B cell (primary cell): ENCODE results near the gene TFCP2L1. TPM values are rescaled to one million over a fixed set of nuclear protein-coding genes. Genes with fewer than 3 reads are reported as not detected.

Experiments used
- ATAC-seq: fragments of 200-7000 bp; cut with Tn5 transposase; one replicate; pipeline ENCODE4 v1.10.0; 2021; ENCODE audit warnings: low read depth, mild to moderate bottlenecking, moderate number of reproducible peaks, moderate library complexity
- CTCF ChIA-PET: fragments of 350-600 bp; sonication (Branson Sonifier 250); formaldehyde crosslinking; loops from one replicate; lab custom pipeline; 2021; ENCODE audit warnings: antibody characterized with exemption, inconsistent platforms; lab: Charles Lee
- POLR2A ChIA-PET: fragments of 350-600 bp; sonication (Branson Sonifier 250); formaldehyde crosslinking; loops from one replicate; lab custom pipeline; 2021; ENCODE audit warnings: antibody characterized with exemption; lab: Charles Lee
- DNase-seq: peaks from one replicate; pipeline ENCODE4 v3.0.0; 2013
- H2AFZ ChIP-seq: 2 replicates; pipeline ENCODE4 v1.6.1; 2012; ENCODE audit warnings: mild to moderate bottlenecking, low read depth, low read length; ENCODE audit not compliant: insufficient read depth, poor library complexity, severe bottlenecking
- H3K27ac ChIP-seq, 2 donors: 1 replicate in 1 of 2; 2 replicates in 1 of 2; pipeline ENCODE4 v1.5.1; 2012 to 2013; ENCODE audit warnings: low read length in 2 of 2, mild to moderate bottlenecking in 2 of 2, moderate library complexity in 1 of 2
- H3K27me3 ChIP-seq, 4 experiments: fragments of 200-600 bp in 1 of 4; sonication (generic) in 1 of 4; replicated peaks in 1 of 4; 1 replicate in 2 of 4; 2 replicates in 2 of 4; pipeline versions ENCODE4 v1.6.1 to v1.7.0; 2013 to 2016; ENCODE audit warnings: low read length in 3 of 4, mild to moderate bottlenecking in 2 of 4, mixed read lengths in 1 of 4, moderate library complexity in 1 of 4; ENCODE audit not compliant: insufficient read depth in 4 of 4, control insufficient read depth in 3 of 4; ENCODE audit errors: control extremely low read depth in 1 of 4
- H3K36me3 ChIP-seq, 2 experiments: replicated peaks in 1 of 2; 1 replicate in 1 of 2; 2 replicates in 1 of 2; pipeline versions ENCODE4 v1.6.1 to v1.7.1; 2013; ENCODE audit warnings: low read length in 1 of 2; ENCODE audit not compliant: insufficient read depth in 2 of 2, control insufficient read depth in 1 of 2; ENCODE audit errors: control extremely low read depth in 1 of 2, extremely low read depth in 1 of 2
- H3K4me1 ChIP-seq, 2 donors: fragments of 200-600 bp in 1 of 2; sonication (generic) in 1 of 2; 1 replicate in 1 of 2; 2 replicates in 1 of 2; pipeline versions ENCODE4 v1.5.1 to v1.6.1; 2013 to 2017; ENCODE audit warnings: low read length in 2 of 2; ENCODE audit not compliant: control insufficient read depth in 2 of 2, insufficient read depth in 2 of 2
- H3K4me2 ChIP-seq: replicated peaks from 2 replicates; pipeline ENCODE3; 2012; ENCODE audit warnings: mild to moderate bottlenecking, low read depth, low read length; ENCODE audit not compliant: poor library complexity, severe bottlenecking
- H3K4me3 ChIP-seq, 5 experiments: fragments of 200-600 bp in 1 of 5; sonication (generic) in 1 of 5; 1 replicate in 3 of 5; 2 replicates in 2 of 5; pipeline versions ENCODE4 v1.5.1 to v1.7.0; 2011 to 2016; ENCODE audit warnings: low read length in 4 of 5, mild to moderate bottlenecking in 4 of 5, low read depth in 2 of 5, control low read depth in 1 of 5, moderate library complexity in 1 of 5; ENCODE audit not compliant: insufficient read depth in 1 of 5; ENCODE audit errors: control extremely low read depth in 1 of 5, extremely low read depth in 1 of 5
- H3K79me2 ChIP-seq: fragments of 200-600 bp; sonication (generic); one replicate; pipeline ENCODE4 v1.6.0; 2016; ENCODE audit warnings: low read length; ENCODE audit not compliant: control insufficient read depth, insufficient read depth
- H3K9ac ChIP-seq: fragments of 200-600 bp; sonication (generic); 2 replicates; pipeline ENCODE4 v1.6.1; 2017; ENCODE audit warnings: mild to moderate bottlenecking, low read length, moderate library complexity
- H3K9me3 ChIP-seq, 3 donors: one replicate each; pipeline versions ENCODE4 v1.6.1 to v1.7.1; 2013; ENCODE audit warnings: low read length in 2 of 3; ENCODE audit not compliant: control insufficient read depth in 2 of 3, insufficient read depth in 1 of 3; ENCODE audit errors: control extremely low read depth in 1 of 3
- H4K20me1 ChIP-seq: 2 replicates; pipeline ENCODE4 v1.6.0; 2012; ENCODE audit warnings: mild to moderate bottlenecking, low read length; ENCODE audit not compliant: insufficient read depth, control insufficient read depth, poor library complexity, severe bottlenecking
- H3K27ac Mint-ChIP-seq: one replicate; pipeline ENCODE4 v1.8.0; 2021; ENCODE audit warnings: mixed read lengths
- H3K27me3 Mint-ChIP-seq: one replicate; pipeline ENCODE4 v1.8.0; 2021; ENCODE audit warnings: mixed read lengths
- H3K4me1 Mint-ChIP-seq: one replicate; pipeline ENCODE4 v1.8.0; 2021; ENCODE audit warnings: mixed read lengths
- H3K4me3 Mint-ChIP-seq: one replicate; pipeline ENCODE4 v1.8.0; 2021; ENCODE audit warnings: mixed read lengths
- H3K9me3 Mint-ChIP-seq: one replicate; pipeline ENCODE4 v1.8.0; 2022; ENCODE audit warnings: mixed read lengths; ENCODE audit not compliant: insufficient read depth
- EZH2 ChIP-seq: IDR thresholded peaks from 2 replicates; pipeline ENCODE4 v1.6.1; 2012; ENCODE audit warnings: borderline replicate concordance, low read depth, mild to moderate bottlenecking, moderate library complexity, low read length; ENCODE audit not compliant: insufficient read depth, poor library complexity, severe bottlenecking
- WGBS: methylation state at CpG from one replicate; pipeline ENCODE4 v1.1.5; 2013; ENCODE audit warnings: missing lambda C conversion rate; ENCODE audit not compliant: insufficient coverage; 5-methylcytosine and 5-hydroxymethylcytosine counted together
- intact Hi-C: fragments of 100-400 bp; cut with micrococcal nuclease; formaldehyde crosslinking; loops from one replicate; pipeline ENCODE4 v1.10.0; 2022
- polyA plus RNA-seq: library from polyadenylated mRNA; depleted of rRNA; stranded (reverse); fragments of >200 nt; gene quantifications from 2 replicates; pipeline ENCODE4 v1.2.3, GENCODE V29; 2012
- total RNA-seq, 2 donors: library from RNA; stranded (reverse); fragments of 120-200 nt in 1 of 2; gene quantifications; 1 replicate in 1 of 2; 2 replicates in 1 of 2; pipeline versions ENCODE4 v1.2.3 to v1.2.4, GENCODE V29; 2013 to 2022
- TF ChIP-seq, protein P1 (sequence below): fragments of 200-600 bp; IDR thresholded peaks from one replicate; pipeline ENCODE4 v1.8.0; 2022; ENCODE audit warnings: antibody characterized with exemption, mild to moderate bottlenecking

TFCP2L1 gene
- total and polyA plus RNA-seq, 2 donors (not counting 1 experiment from before 2014, with no cell fraction given): 0.03 TPM; not detected in 1

DNA sequence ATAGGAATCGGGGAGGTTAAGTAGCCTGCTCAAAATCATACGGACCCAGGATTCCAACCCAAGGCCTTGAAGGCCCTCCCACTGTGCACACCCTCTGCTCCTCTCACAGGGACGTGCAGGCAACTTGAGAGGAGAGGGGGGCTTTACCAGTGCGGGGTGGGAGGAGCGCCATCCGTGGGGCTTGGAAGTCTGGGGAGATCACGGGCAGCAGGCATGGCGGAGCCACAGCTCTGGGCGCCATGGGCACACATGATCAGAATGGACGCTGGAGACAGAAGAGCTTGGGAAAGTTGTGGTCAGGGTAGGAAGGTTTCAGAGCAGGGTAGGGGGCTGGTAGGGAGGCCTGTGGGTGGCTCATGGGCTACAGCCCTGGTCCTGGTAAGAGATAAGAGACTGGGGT, 70.7 kb downstream of the TFCP2L1 start:
- Histone ChIP-seq H2AFZ (no peak overlapping the region), H3K9ac (no peak overlapping the region), H3K79me2 (no peaks in the 10 kb centered on the region), H3K4me1 (no peaks in the 10 kb centered on the region), H3K27ac (no peak overlapping the region), H3K9me3 (peaks cover 0 to 8% (median 0%) of the 10 kb centered on the region in 3 donors), H3K27me3 (no peaks in the 10 kb centered on the region), H3K4me2 (no peak overlapping the region), H3K4me3 (no peak overlapping the region), H4K20me1 (no peaks in the 10 kb centered on the region), H3K36me3 (no peaks in the 10 kb centered on the region)
- Mint-ChIP-seq H3K9me3 (no peaks in the 10 kb centered on the region), H3K27me3 (no peaks in the 10 kb centered on the region), H3K4me1 (no peaks in the 10 kb centered on the region), H3K4me3 (no peak overlapping the region), H3K27ac (no peak overlapping the region)
- POLR2A ChIA-PET: no interaction called here
- DNase-seq (no peak), ATAC-seq (no peak)
- no peak for TF ChIP-seq EZH2
- TF ChIP-seq, protein P1, sequence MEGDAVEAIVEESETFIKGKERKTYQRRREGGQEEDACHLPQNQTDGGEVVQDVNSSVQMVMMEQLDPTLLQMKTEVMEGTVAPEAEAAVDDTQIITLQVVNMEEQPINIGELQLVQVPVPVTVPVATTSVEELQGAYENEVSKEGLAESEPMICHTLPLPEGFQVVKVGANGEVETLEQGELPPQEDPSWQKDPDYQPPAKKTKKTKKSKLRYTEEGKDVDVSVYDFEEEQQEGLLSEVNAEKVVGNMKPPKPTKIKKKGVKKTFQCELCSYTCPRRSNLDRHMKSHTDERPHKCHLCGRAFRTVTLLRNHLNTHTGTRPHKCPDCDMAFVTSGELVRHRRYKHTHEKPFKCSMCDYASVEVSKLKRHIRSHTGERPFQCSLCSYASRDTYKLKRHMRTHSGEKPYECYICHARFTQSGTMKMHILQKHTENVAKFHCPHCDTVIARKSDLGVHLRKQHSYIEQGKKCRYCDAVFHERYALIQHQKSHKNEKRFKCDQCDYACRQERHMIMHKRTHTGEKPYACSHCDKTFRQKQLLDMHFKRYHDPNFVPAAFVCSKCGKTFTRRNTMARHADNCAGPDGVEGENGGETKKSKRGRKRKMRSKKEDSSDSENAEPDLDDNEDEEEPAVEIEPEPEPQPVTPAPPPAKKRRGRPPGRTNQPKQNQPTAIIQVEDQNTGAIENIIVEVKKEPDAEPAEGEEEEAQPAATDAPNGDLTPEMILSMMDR: no peak
- 92% methylated on average over 8 of the region's 10 CpGs for WGBS
- intact Hi-C loops: no loop called here
- CTCF ChIA-PET: no interaction called here

- H3K4me3 Mint-ChIP-seq: no peak overlapping the region
- Histone ChIP-seq H3K4me3 (no peak overlapping the region), H3K9me3 (peaks cover 0 to 1% (median 0%) of the 10 kb centered on the region in 3 donors), H2AFZ (no peak overlapping the region), H3K4me2 (no peak overlapping the region), H3K9ac (no peak overlapping the region), H3K27ac (no peak overlapping the region), H4K20me1 (no peaks in the 10 kb centered on the region), H3K36me3 (no peaks in the 10 kb centered on the region), H3K79me2 (no peaks in the 10 kb centered on the region), H3K4me1 (no peaks in the 10 kb centered on the region), H3K27me3 (no peaks in the 10 kb centered on the region)
- DNase-seq: no peak
- ChIA-PET CTCF (no interaction called here), POLR2A (no interaction called here)
- H3K27me3 Mint-ChIP-seq: no peaks in the 10 kb centered on the region
- no peak overlapping the region for H3K27ac Mint-ChIP-seq
- H3K4me1 Mint-ChIP-seq: no peaks in the 10 kb centered on the region
- WGBS: 91% methylated on average over 6 of the region's 8 CpGs
- ATAC-seq: no peak
- intact Hi-C loops: no loop called here
- no peaks in the 10 kb centered on the region for H3K9me3 Mint-ChIP-seq
- TF ChIP-seq EZH2: no peak
- TF ChIP-seq, protein P1: no peak
These were observed 71.6 kb downstream of the TFCP2L1 start for GRCh38 chr2:121213386-121213785.
